HepG2 (cell line): ENCODE data around the gene INPP5K.

Experiments
- IRF2 ChIP-seq: IDR thresholded peaks from 2 replicates; pipeline ENCODE4 v1.6.1; 2018; ENCODE audit warnings: missing genetic modification reagents, missing compliant biosample characterization
- KLF12 ChIP-seq: sonication (generic); formaldehyde crosslinking; IDR thresholded peaks from 2 replicates; pipeline ENCODE4 v1.4.0; 2020; ENCODE audit warnings: missing genetic modification reagents, borderline replicate concordance
- RBM39 ChIP-seq: fragments of 200-400 bp; formaldehyde crosslinking; IDR thresholded peaks from one replicate; pipeline ENCODE4 v1.6.1; 2018; ENCODE audit warnings: antibody characterized with exemption, mild to moderate bottlenecking, low read depth, low read length; ENCODE audit not compliant: poor library complexity, severe bottlenecking
- TBP ChIP-seq: sonication (generic); formaldehyde crosslinking; IDR thresholded peaks from 2 replicates; pipeline ENCODE4 v1.5.0; 2020; ENCODE audit warnings: missing genetic modification reagents
- U2AF2 ChIP-seq: fragments of 200-400 bp; formaldehyde crosslinking; IDR thresholded peaks from 2 replicates; pipeline ENCODE4 v1.6.1; 2017; ENCODE audit warnings: low read depth, mild to moderate bottlenecking, low read length
- ZNF501 ChIP-seq: sonication (generic); formaldehyde crosslinking; IDR thresholded peaks from 2 replicates; pipeline ENCODE4 v1.5.1; 2020; ENCODE audit warnings: mild to moderate bottlenecking, moderate library complexity, missing genetic modification reagents
- TF ChIP-seq, protein P1 (sequence below): sonication (generic); formaldehyde crosslinking; IDR thresholded peaks from 2 replicates; pipeline ENCODE4 v1.5.0; 2020; ENCODE audit warnings: mild to moderate bottlenecking, missing genetic modification reagents, moderate library complexity

DNA sequence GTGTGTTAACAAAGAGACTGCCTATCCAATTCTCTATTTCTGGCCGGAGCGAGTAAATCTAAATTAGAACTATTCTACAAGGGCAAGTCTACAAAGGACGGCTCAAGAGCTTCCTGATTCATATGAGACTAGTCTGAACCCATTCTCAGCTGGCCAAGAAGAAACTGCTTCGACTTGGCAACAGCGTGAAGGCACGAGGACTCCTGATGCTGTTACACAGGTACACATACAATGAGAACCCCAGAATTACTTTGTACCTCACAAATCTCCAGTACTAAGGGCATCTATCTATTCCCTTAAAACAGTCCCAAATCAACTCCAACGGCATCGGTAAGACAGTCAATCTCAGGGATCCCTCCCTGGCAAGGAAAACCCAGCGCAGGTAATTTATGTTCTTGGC is 61.9 kb downstream of the INPP5K start:
- TF ChIP-seq, protein P1, sequence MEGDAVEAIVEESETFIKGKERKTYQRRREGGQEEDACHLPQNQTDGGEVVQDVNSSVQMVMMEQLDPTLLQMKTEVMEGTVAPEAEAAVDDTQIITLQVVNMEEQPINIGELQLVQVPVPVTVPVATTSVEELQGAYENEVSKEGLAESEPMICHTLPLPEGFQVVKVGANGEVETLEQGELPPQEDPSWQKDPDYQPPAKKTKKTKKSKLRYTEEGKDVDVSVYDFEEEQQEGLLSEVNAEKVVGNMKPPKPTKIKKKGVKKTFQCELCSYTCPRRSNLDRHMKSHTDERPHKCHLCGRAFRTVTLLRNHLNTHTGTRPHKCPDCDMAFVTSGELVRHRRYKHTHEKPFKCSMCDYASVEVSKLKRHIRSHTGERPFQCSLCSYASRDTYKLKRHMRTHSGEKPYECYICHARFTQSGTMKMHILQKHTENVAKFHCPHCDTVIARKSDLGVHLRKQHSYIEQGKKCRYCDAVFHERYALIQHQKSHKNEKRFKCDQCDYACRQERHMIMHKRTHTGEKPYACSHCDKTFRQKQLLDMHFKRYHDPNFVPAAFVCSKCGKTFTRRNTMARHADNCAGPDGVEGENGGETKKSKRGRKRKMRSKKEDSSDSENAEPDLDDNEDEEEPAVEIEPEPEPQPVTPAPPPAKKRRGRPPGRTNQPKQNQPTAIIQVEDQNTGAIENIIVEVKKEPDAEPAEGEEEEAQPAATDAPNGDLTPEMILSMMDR (CRISPR knock-in tag): no peak
- no peak for TF ChIP-seq RBM39
- TF ChIP-seq TBP: no peak
- no peak for TF ChIP-seq ZNF501 (CRISPR knock-in tag)
- TF ChIP-seq IRF2 (CRISPR knock-in tag): no peak
- TF ChIP-seq U2AF2: no peak
- no peak for TF ChIP-seq KLF12
